GM12878 (cell line): ENCODE data around the gene ACER3. TPM values are rescaled to one million over a fixed set of nuclear protein-coding genes. Genes with fewer than 3 reads are reported as not detected.

Experiments
- ATAC-seq: fragments of 200-7000 bp; cut with Tn5 transposase; 3 replicates; pipeline ENCODE4 v1.9.1; 2020; ENCODE audit warnings: mild to moderate bottlenecking, moderate library complexity
- BruUV-seq: library from RNA; stranded (reverse); fragments of 400-500 nt; replicated peaks from 2 replicates; lab custom pipeline; 2021; lab: Mats Ljungman, UMichigan
- CTCF ChIA-PET: fragments of 300-600 bp; sonication (Branson Sonifier 250); formaldehyde crosslinking; extraction: SDS; loops from one replicate; lab custom pipeline; 2021; ENCODE audit warnings: inconsistent platforms; lab: Yijun Ruan, JAX
- POLR2A ChIA-PET: fragments of 350-600 bp; formaldehyde crosslinking; extraction: SDS; loops from one replicate; lab custom pipeline; 2021; ENCODE audit warnings: inconsistent platforms; lab: Charles Lee
- RAD21 ChIA-PET: fragments of 300-600 bp; sonication (Branson Sonifier 250); formaldehyde crosslinking; loops from one replicate; lab custom pipeline; 2023; ENCODE audit warnings: antibody characterized with exemption; ENCODE audit not compliant: unreplicated experiment; lab: Charles Lee
- SMC1A ChIA-PET: fragments of 300-600 bp; sonication (Branson Sonifier 250); formaldehyde crosslinking; loops from one replicate; lab custom pipeline; 2023; ENCODE audit not compliant: unreplicated experiment, uncharacterized antibody; lab: Charles Lee
- DNase-seq: peaks from one replicate; pipeline ENCODE4 v3.0.0-alpha.2; 2011; ENCODE audit warnings: low read depth, low spot score
- FAIRE-seq: peaks from 3 replicates; lab custom pipeline; 2011; peaks lifted over from hg19 to GRCh38; lab: Jason Lieb, UNC
- H2AFZ ChIP-seq: 2 replicates; pipeline ENCODE4 v1.6.0; 2011; ENCODE audit warnings: low read depth, low read length, control low read depth; ENCODE audit not compliant: control insufficient read depth
- H3K27ac ChIP-seq: 2 replicates; pipeline ENCODE4 v1.5.1; 2011; ENCODE audit warnings: control low read depth; ENCODE audit not compliant: control insufficient read depth, insufficient read depth
- H3K27me3 ChIP-seq, 2 experiments: replicated peaks in 1 of 2; 2 replicates each; pipeline versions ENCODE4 v1.6.0 to v1.6.1; 2011; ENCODE audit warnings: low read length in 1 of 2; ENCODE audit not compliant: control insufficient read depth in 2 of 2, insufficient read depth in 2 of 2
- H3K36me3 ChIP-seq, 2 experiments: 2 replicates each; pipeline ENCODE4 v1.5.1; 2011; ENCODE audit warnings: low read length in 1 of 2; ENCODE audit not compliant: control insufficient read depth in 2 of 2, insufficient read depth in 2 of 2
- H3K4me1 ChIP-seq: 2 replicates; pipeline ENCODE4 v1.6.1; 2011; ENCODE audit warnings: mild to moderate bottlenecking, low read length, moderate library complexity, mixed read lengths; ENCODE audit not compliant: control insufficient read depth, insufficient read depth
- H3K4me2 ChIP-seq: 2 replicates; pipeline ENCODE4 v1.6.0; 2011; ENCODE audit warnings: control low read depth; ENCODE audit not compliant: control insufficient read depth, insufficient read depth
- H3K4me3 ChIP-seq: fragments of 200-600 bp; sonication (generic); 2 replicates; pipeline ENCODE4 v1.5.1; 2016
- H3K79me2 ChIP-seq: 2 replicates; pipeline ENCODE4 v1.6.0; 2011; ENCODE audit warnings: low read length; ENCODE audit not compliant: control insufficient read depth, insufficient read depth
- H3K9ac ChIP-seq: 2 replicates; pipeline ENCODE4 v1.8.0; 2011; ENCODE audit warnings: low read length, control low read depth, mixed read lengths; ENCODE audit not compliant: control insufficient read depth, insufficient read depth
- H3K9me3 ChIP-seq: replicated peaks from 3 replicates; pipeline ENCODE4 v1.5.1; 2011; ENCODE audit warnings: mild to moderate bottlenecking, low read length; ENCODE audit not compliant: control insufficient read depth, insufficient read depth
- H4K20me1 ChIP-seq: 2 replicates; pipeline ENCODE4 v1.6.0; 2011; ENCODE audit not compliant: control insufficient read depth, insufficient read depth
- ATF2 ChIP-seq: IDR thresholded peaks from 2 replicates; pipeline ENCODE4 v1.6.1; 2012; ENCODE audit warnings: low read length, inconsistent platforms
- BACH1 ChIP-seq: fragments of 450-650 bp; IDR thresholded peaks from 2 replicates; pipeline ENCODE4 v1.6.1; 2017; ENCODE audit warnings: mild to moderate bottlenecking, borderline replicate concordance
- CBX3 ChIP-seq: fragments of 200-600 bp; sonication (generic); IDR thresholded peaks from 2 replicates; pipeline ENCODE4 v1.6.1; 2016; ENCODE audit warnings: low read depth, borderline replicate concordance
- CREM ChIP-seq: IDR thresholded peaks from 2 replicates; pipeline ENCODE4 v1.6.1; 2014; ENCODE audit warnings: antibody characterized with exemption, low read depth
- EZH2 ChIP-seq: IDR thresholded peaks from 2 replicates; pipeline ENCODE4 v1.6.1; 2012; ENCODE audit warnings: low read depth, mild to moderate bottlenecking, control low read depth, inconsistent platforms, low read length, borderline replicate concordance; ENCODE audit not compliant: control insufficient read depth
- FOS ChIP-seq: IDR thresholded peaks from 3 replicates; pipeline ENCODE4 v1.6.1; 2011; ENCODE audit warnings: borderline replicate concordance; ENCODE audit not compliant: insufficient read length; ENCODE audit errors: extremely low read depth
- GABPA ChIP-seq: IDR thresholded peaks from 2 replicates; pipeline ENCODE4 v1.6.1; 2014; ENCODE audit warnings: antibody characterized with exemption, low read depth, mild to moderate bottlenecking, inconsistent platforms
- IKZF2 ChIP-seq, 2 experiments: fragments of 450-650 bp; IDR thresholded peaks; 2 replicates each; pipeline ENCODE4 v1.6.1; 2017; ENCODE audit warnings: mild to moderate bottlenecking in 2 of 2, moderate library complexity in 2 of 2
- MEF2A ChIP-seq: IDR thresholded peaks from 2 replicates; pipeline ENCODE4 v1.6.1; 2011; ENCODE audit warnings: low read depth, mild to moderate bottlenecking, low read length, moderate library complexity; ENCODE audit not compliant: insufficient read depth
- NFIC ChIP-seq: IDR thresholded peaks from 2 replicates; pipeline ENCODE4 v1.6.1; 2012; ENCODE audit warnings: low read depth, mild to moderate bottlenecking, inconsistent platforms, low read length, moderate library complexity
- RAD21 ChIP-seq: IDR thresholded peaks from 2 replicates; pipeline ENCODE4 v1.6.1; 2011; ENCODE audit warnings: mild to moderate bottlenecking, low read depth, low read length, moderate library complexity; ENCODE audit not compliant: insufficient read depth
- SMAD1 ChIP-seq: fragments of 450-650 bp; IDR thresholded peaks from 2 replicates; pipeline ENCODE4 v1.6.1; 2018; ENCODE audit warnings: mild to moderate bottlenecking, low read depth; ENCODE audit not compliant: partially characterized antibody
- STAT3 ChIP-seq: IDR thresholded peaks from 2 replicates; pipeline ENCODE4 v1.6.1; 2011; ENCODE audit warnings: low read depth, low read length, improper control_type of control experiment
- YBX1 ChIP-seq: fragments of 450-650 bp; IDR thresholded peaks from 2 replicates; pipeline ENCODE4 v1.6.1; 2016; ENCODE audit warnings: antibody characterized with exemption
- ZNF207 ChIP-seq: fragments of 450-650 bp; IDR thresholded peaks from 2 replicates; pipeline ENCODE4 v1.6.1; 2014; ENCODE audit warnings: antibody characterized with exemption, mild to moderate bottlenecking, borderline replicate concordance
- ZNF274 ChIP-seq: IDR thresholded peaks from one replicate; pipeline ENCODE4 v1.8.0; 2011; ENCODE audit not compliant: insufficient read length, insufficient read depth
- WGBS: methylation state at CpG from one replicate; pipeline ENCODE4 v1.1.6; 2016; ENCODE audit warnings: low lambda C conversion rate; ENCODE audit not compliant: insufficient replicate concordance, insufficient coverage; ENCODE audit errors: missing lambda C conversion rate; 5-methylcytosine and 5-hydroxymethylcytosine counted together
- in situ Hi-C: fragments of 300-500 bp; cut with MboI; formaldehyde crosslinking; loops from 9 replicates; pipeline ENCODE4 v1.14.3; 2018; ENCODE audit warnings: mixed read lengths
- intact Hi-C: fragments of 100-400 bp; cut with micrococcal nuclease; formaldehyde crosslinking; loops from one replicate; pipeline ENCODE4 v1.14.2; 2022; ENCODE audit not compliant: unreplicated experiment
- polyA plus RNA-seq, 11 experiments: library from polyadenylated mRNA; depleted of rRNA in 4 of 11; unstranded in 6 of 11; stranded (reverse) in 5 of 11; fragments of >200 nt; fragmentation: Nextera tagmentation in 4 of 11; fragmentation: Illumina TruSeq in 1 of 11; extraction: Ambion mirVana in 4 of 11; extraction: Trizol in 1 of 11; gene quantifications; 1 replicate in 1 of 11; 2 replicates in 10 of 11; pipeline versions ENCODE4 v1.2.1 to v1.2.3, GENCODE V29; 2011 to 2016; ENCODE audit warnings: inconsistent platforms in 2 of 11, missing spikeins in 2 of 11, low read depth in 1 of 11
- total RNA-seq, 4 experiments: library from RNA; depleted of rRNA in 3 of 4; stranded (reverse); fragments of >200 nt in 3 of 4; fragmentation: Illumina TruSeq in 1 of 4; extraction: Trizol in 1 of 4; gene quantifications; 2 replicates each; pipeline versions ENCODE4 v1.2.1 to v1.2.3, GENCODE V29; 2013 to 2021
- TF ChIP-seq, protein P1 (sequence below): IDR thresholded peaks from 2 replicates; pipeline ENCODE4 v1.6.1; 2011; ENCODE audit warnings: mild to moderate bottlenecking, low read depth, low read length, moderate library complexity; ENCODE audit not compliant: insufficient replicate concordance
- TF ChIP-seq, protein P2 (sequence below): fragments of 450-650 bp; IDR thresholded peaks from 2 replicates; pipeline ENCODE4 v1.6.1; 2017; ENCODE audit warnings: low read depth, mild to moderate bottlenecking, moderate library complexity

Gene ACER3
- total and polyA plus RNA-seq, 10 of the 15 experiments (the other 5 are each of a cell fraction or from before 2014, with no cell fraction given): 2.8 to 17.4 (median 10.3) TPM

DNA sequence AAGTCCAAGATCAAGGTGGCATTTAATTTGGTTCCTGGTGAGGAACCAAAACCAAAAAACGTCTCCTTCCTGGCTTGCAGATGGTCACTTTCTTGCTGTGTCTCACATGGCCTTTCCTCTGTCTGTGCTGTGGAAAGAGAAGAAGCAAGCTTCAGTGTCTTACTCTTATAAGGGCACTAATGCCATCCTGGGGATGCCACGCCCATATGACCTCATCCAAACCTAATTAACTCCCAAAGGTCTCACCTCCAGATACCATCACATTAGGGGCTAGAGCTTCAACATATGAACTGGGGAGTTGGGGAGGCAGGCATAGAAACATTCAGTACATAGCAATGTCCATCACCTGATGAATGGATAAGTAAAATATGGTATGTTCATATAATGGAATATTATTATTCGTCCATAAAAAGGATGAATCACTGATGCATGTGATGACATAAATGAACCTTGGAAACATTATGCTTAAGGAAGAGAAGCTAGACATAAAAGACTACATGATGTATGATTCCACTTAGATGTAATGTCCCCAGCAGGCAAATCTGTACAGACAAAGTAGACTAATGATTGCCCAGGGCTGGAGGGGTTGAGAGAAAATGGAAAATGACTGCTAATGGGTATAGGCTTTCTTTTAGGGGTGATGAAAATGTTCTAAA is 94.9 kb downstream of the ACER3 start:
- Histone ChIP-seq H3K4me2 (no peak overlapping the region), H4K20me1 (no peaks in the 10 kb centered on the region), H3K79me2 (no peaks in the 10 kb centered on the region), H3K9me3 (no peaks in the 10 kb centered on the region), H3K27me3 (no peaks in the 10 kb centered on the region), H3K4me1 (no peaks in the 10 kb centered on the region), H3K36me3 (peaks cover 0 to under 1% of the 10 kb centered on the region in 2 experiments; a peak in 1 of 4 replicates), H3K4me3 (no peak overlapping the region), H3K9ac (no peak overlapping the region), H3K27ac (no peak overlapping the region), H2AFZ (no peak overlapping the region)
- intact Hi-C loops: no loop called here
- POLR2A ChIA-PET: no interaction called here
- no peak for TF ChIP-seq ZNF274
- TF ChIP-seq GABPA: no peak
- TF ChIP-seq EZH2: no peak
- TF ChIP-seq FOS: no peak
- no peak for TF ChIP-seq RAD21
- no peak for TF ChIP-seq SMAD1
- TF ChIP-seq BACH1: no peak
- no peak for TF ChIP-seq ZNF207
- TF ChIP-seq CBX3: no peak
- TF ChIP-seq, protein P1, sequence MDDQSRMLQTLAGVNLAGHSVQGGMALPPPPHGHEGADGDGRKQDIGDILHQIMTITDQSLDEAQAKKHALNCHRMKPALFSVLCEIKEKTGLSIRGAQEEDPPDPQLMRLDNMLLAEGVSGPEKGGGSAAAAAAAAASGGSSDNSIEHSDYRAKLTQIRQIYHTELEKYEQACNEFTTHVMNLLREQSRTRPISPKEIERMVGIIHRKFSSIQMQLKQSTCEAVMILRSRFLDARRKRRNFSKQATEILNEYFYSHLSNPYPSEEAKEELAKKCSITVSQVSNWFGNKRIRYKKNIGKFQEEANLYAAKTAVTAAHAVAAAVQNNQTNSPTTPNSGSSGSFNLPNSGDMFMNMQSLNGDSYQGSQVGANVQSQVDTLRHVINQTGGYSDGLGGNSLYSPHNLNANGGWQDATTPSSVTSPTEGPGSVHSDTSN: no peak
- no peak for TF ChIP-seq IKZF2 (IDR thresholded peaks at IDR 0.05)
- no peak for TF ChIP-seq STAT3
- no peak for TF ChIP-seq NFIC
- TF ChIP-seq YBX1: no peak
- no peak for TF ChIP-seq CREM
- TF ChIP-seq, protein P2, sequence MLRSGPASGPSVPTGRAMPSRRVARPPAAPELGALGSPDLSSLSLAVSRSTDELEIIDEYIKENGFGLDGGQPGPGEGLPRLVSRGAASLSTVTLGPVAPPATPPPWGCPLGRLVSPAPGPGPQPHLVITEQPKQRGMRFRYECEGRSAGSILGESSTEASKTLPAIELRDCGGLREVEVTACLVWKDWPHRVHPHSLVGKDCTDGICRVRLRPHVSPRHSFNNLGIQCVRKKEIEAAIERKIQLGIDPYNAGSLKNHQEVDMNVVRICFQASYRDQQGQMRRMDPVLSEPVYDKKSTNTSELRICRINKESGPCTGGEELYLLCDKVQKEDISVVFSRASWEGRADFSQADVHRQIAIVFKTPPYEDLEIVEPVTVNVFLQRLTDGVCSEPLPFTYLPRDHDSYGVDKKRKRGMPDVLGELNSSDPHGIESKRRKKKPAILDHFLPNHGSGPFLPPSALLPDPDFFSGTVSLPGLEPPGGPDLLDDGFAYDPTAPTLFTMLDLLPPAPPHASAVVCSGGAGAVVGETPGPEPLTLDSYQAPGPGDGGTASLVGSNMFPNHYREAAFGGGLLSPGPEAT: no peak
- TF ChIP-seq ATF2: no peak
- no peak for TF ChIP-seq MEF2A
- CTCF ChIA-PET: no interaction called here
- no peak for DNase-seq
- SMC1A ChIA-PET: interaction anchor here (0.6 to 1.6 kb wide), 3 partner anchors 7 to 139 kb away, joined by 3 read pairs; no protein-coding TSS in a partner anchor
- RAD21 ChIA-PET: no interaction called here
- WGBS: 65% methylated on average over 3 of the region's 3 CpGs
- no TSS peak for BruUV-seq
- no peak for FAIRE-seq
- in situ Hi-C loops: no loop called here
- ATAC-seq: no peak
